Trophoblast cell (in vitro differentiated cells and primary cell): ENCODE results near the gene LRP1B.

ENCODE experiments used
- DNase-seq, 2 donors: peaks; one replicate each; pipeline ENCODE4 v3.0.0-alpha.2; 2016
- H2AFZ ChIP-seq: 2 replicates; pipeline ENCODE4 v1.6.1; 2013; ENCODE audit warnings: low read length, moderate library complexity, mild to moderate bottlenecking; ENCODE audit not compliant: insufficient read depth, poor library complexity
- H2AK5ac ChIP-seq: 2 replicates; pipeline ENCODE4 v1.6.1; 2013; ENCODE audit warnings: mild to moderate bottlenecking, low read length
- H2BK120ac ChIP-seq: 2 replicates; pipeline ENCODE4 v1.6.1; 2013; ENCODE audit warnings: low read length, mild to moderate bottlenecking, moderate library complexity; ENCODE audit not compliant: insufficient read depth, poor library complexity
- H2BK12ac ChIP-seq: 2 replicates; pipeline ENCODE4 v1.6.1; 2013; ENCODE audit warnings: mild to moderate bottlenecking, low read length, moderate library complexity
- H2BK5ac ChIP-seq: 2 replicates; pipeline ENCODE4 v1.6.1; 2013; ENCODE audit warnings: low read length, low read depth, moderate library complexity, mild to moderate bottlenecking; ENCODE audit not compliant: poor library complexity
- H3K14ac ChIP-seq: 2 replicates; pipeline ENCODE4 v1.6.1; 2013; ENCODE audit warnings: mild to moderate bottlenecking, low read length
- H3K18ac ChIP-seq: 2 replicates; pipeline ENCODE4 v1.6.1; 2013; ENCODE audit warnings: mild to moderate bottlenecking, low read length
- H3K23ac ChIP-seq: 2 replicates; pipeline ENCODE4 v1.6.1; 2013; ENCODE audit warnings: low read length
- H3K27ac ChIP-seq: 2 replicates; pipeline ENCODE4 v1.5.1; 2013; ENCODE audit warnings: low read depth, mild to moderate bottlenecking, inconsistent platforms, low read length, moderate library complexity
- H3K27me3 ChIP-seq: 2 replicates; pipeline ENCODE4 v1.6.1; 2013; ENCODE audit warnings: inconsistent platforms, mild to moderate bottlenecking, low read length, moderate library complexity; ENCODE audit not compliant: insufficient read depth
- H3K36me3 ChIP-seq, 2 experiments: 1 replicate in 1 of 2; 2 replicates in 1 of 2; pipeline ENCODE4 v1.6.1; 2013; ENCODE audit warnings: low read length in 2 of 2, mild to moderate bottlenecking in 2 of 2, moderate library complexity in 1 of 2; ENCODE audit not compliant: insufficient read depth in 2 of 2, control insufficient read depth in 1 of 2
- H3K4ac ChIP-seq: 2 replicates; pipeline ENCODE4 v1.6.1; 2013; ENCODE audit warnings: low read depth, mild to moderate bottlenecking, low read length, moderate library complexity
- H3K4me1 ChIP-seq, 2 experiments: 1 replicate in 1 of 2; 2 replicates in 1 of 2; pipeline ENCODE4 v1.6.1; 2013; ENCODE audit warnings: low read length in 2 of 2, mild to moderate bottlenecking in 2 of 2, moderate library complexity in 1 of 2; ENCODE audit not compliant: insufficient read depth in 2 of 2, control insufficient read depth in 1 of 2
- H3K4me2 ChIP-seq: 2 replicates; pipeline ENCODE4 v1.6.1; 2013; ENCODE audit warnings: inconsistent platforms, mild to moderate bottlenecking, low read length, moderate library complexity
- H3K4me3 ChIP-seq: 2 replicates; pipeline ENCODE4 v1.5.1; 2013; ENCODE audit warnings: mild to moderate bottlenecking, low read depth, low read length, inconsistent platforms
- H3K79me1 ChIP-seq: one replicate; pipeline ENCODE4 v1.6.1; 2013; ENCODE audit warnings: low read length
- H3K79me2 ChIP-seq: 2 replicates; pipeline ENCODE4 v1.6.1; 2013; ENCODE audit warnings: low read length, mild to moderate bottlenecking; ENCODE audit not compliant: control insufficient read depth, insufficient read depth, poor library complexity
- H3K9ac ChIP-seq: 2 replicates; pipeline ENCODE4 v1.6.1; 2013; ENCODE audit warnings: mild to moderate bottlenecking, low read length
- H3K9me3 ChIP-seq: 2 replicates; pipeline ENCODE4 v1.6.1; 2013; ENCODE audit warnings: low read depth, mild to moderate bottlenecking, control low read depth, inconsistent platforms, low read length; ENCODE audit not compliant: insufficient read depth
- H4K12ac ChIP-seq: 2 replicates; pipeline ENCODE4 v1.6.1; 2013; ENCODE audit warnings: low read depth, mild to moderate bottlenecking, low read length, moderate library complexity
- H4K8ac ChIP-seq: 2 replicates; pipeline ENCODE4 v1.6.1; 2013; ENCODE audit warnings: low read depth, mild to moderate bottlenecking, low read length, moderate library complexity
- H4K91ac ChIP-seq: one replicate; pipeline ENCODE4 v1.6.1; 2013; ENCODE audit warnings: low read depth, mild to moderate bottlenecking, low read length, moderate library complexity
- WGBS: extraction: QIAGEN DNeasy Blood & Tissue Kit; methylation state at CpG from one replicate; pipeline ENCODE4 v1.1.7; 2013; ENCODE audit warnings: missing lambda C conversion rate; ENCODE audit not compliant: insufficient read length, insufficient coverage; ENCODE audit errors: extremely low coverage; 5-methylcytosine and 5-hydroxymethylcytosine counted together

LRP1B gene

GRCh38 chr2:141201016-141201565 is 929.7 kb downstream of the LRP1B start:
- no CpG with 5 or more reads among the region's 6 CpGs for WGBS
- Histone ChIP-seq H3K9ac (no peak overlapping the region), H3K4ac (no peak overlapping the region)

GRCh38 chr2:141200191-141200590 is 930.6 kb downstream of the LRP1B start:
- Histone ChIP-seq H2BK12ac (no peak overlapping the region), H4K91ac (no peak overlapping the region)

More at GRCh38 chr2:141201016-141201565, 929.7 kb downstream of the LRP1B start:
- no peak overlapping the region for H3K27ac ChIP-seq
- H3K4me3 ChIP-seq: no peak overlapping the region
- H3K36me3 ChIP-seq: peaks cover 0 to 2% of the 10 kb centered on the region in 2 experiments
- DNase-seq: peak in 1 of 2 donors; percentile 45
- peaks cover 0 to 2% of the 10 kb centered on the region in 2 experiments for H3K4me1 ChIP-seq
- H2BK120ac ChIP-seq: no peak overlapping the region
- H3K18ac ChIP-seq: no peak overlapping the region
- no peaks in the 10 kb centered on the region for H3K79me1 ChIP-seq
- H4K12ac ChIP-seq: no peak overlapping the region
- no peak overlapping the region for H2AK5ac ChIP-seq
- H3K9me3 ChIP-seq: no peaks in the 10 kb centered on the region
- no peak overlapping the region for H2BK5ac ChIP-seq
- H3K27me3 ChIP-seq: no peaks in the 10 kb centered on the region
- no peak overlapping the region for H4K91ac ChIP-seq
- no peak overlapping the region for H2BK12ac ChIP-seq
- no peak overlapping the region for H3K23ac ChIP-seq
- no peak overlapping the region for H2AFZ ChIP-seq
- no peak overlapping the region for H3K4me2 ChIP-seq
- no peak overlapping the region for H4K8ac ChIP-seq
- H3K14ac ChIP-seq: no peak overlapping the region
- no peaks in the 10 kb centered on the region for H3K79me2 ChIP-seq

GRCh38 chr2:141199711-141200110 is 931.1 kb downstream of the LRP1B start:
- H4K12ac ChIP-seq: no peak overlapping the region
- DNase-seq: no peak
- no peak overlapping the region for H3K4ac ChIP-seq
- no peak overlapping the region for H3K23ac ChIP-seq
- H3K27me3 ChIP-seq: no peaks in the 10 kb centered on the region
- H3K9ac ChIP-seq: no peak overlapping the region
- no peak overlapping the region for H2AFZ ChIP-seq
- no peak overlapping the region for H3K4me3 ChIP-seq
- no peaks in the 10 kb centered on the region for H3K79me1 ChIP-seq
- peaks cover 0 to 2% of the 10 kb centered on the region in 2 experiments for H3K36me3 ChIP-seq
- no peak overlapping the region for H3K4me2 ChIP-seq
- H3K4me1 ChIP-seq: peaks cover 0 to 2% of the 10 kb centered on the region in 2 experiments
- H3K27ac ChIP-seq: no peak overlapping the region
- H4K91ac ChIP-seq: no peak overlapping the region
- H2BK5ac ChIP-seq: no peak overlapping the region
- H3K14ac ChIP-seq: no peak overlapping the region
- no peak overlapping the region for H2BK12ac ChIP-seq
- no peak overlapping the region for H2AK5ac ChIP-seq
- no peaks in the 10 kb centered on the region for H3K79me2 ChIP-seq
- no peak overlapping the region for H2BK120ac ChIP-seq
- no peak overlapping the region for H3K18ac ChIP-seq
- H4K8ac ChIP-seq: no peak overlapping the region
- H3K9me3 ChIP-seq: no peaks in the 10 kb centered on the region

More at GRCh38 chr2:141200191-141200590, 930.6 kb downstream of the LRP1B start:
- DNase-seq: peak in 1 of 2 donors; percentile 2
- Histone ChIP-seq H2BK120ac (no peak overlapping the region), H3K23ac (no peak overlapping the region), H3K27me3 (no peaks in the 10 kb centered on the region), H3K27ac (no peak overlapping the region), H3K18ac (no peak overlapping the region), H3K79me1 (no peaks in the 10 kb centered on the region), H2BK5ac (no peak overlapping the region), H3K9me3 (no peaks in the 10 kb centered on the region), H3K4ac (no peak overlapping the region), H3K4me2 (no peak overlapping the region), H4K8ac (no peak overlapping the region), H4K12ac (no peak overlapping the region), H2AK5ac (no peak overlapping the region), H3K36me3 (peaks cover 0 to 2% of the 10 kb centered on the region in 2 experiments), H3K4me3 (no peak overlapping the region), H2AFZ (no peak overlapping the region), H3K14ac (no peak overlapping the region), H3K4me1 (peaks cover 0 to 2% of the 10 kb centered on the region in 2 experiments), H3K9ac (no peak overlapping the region), H3K79me2 (no peaks in the 10 kb centered on the region)
- WGBS: no CpG with 5 or more reads among the region's 1 CpG

- Histone ChIP-seq H3K79me1 (no peaks in the 10 kb centered on the region), H3K18ac (no peak overlapping the region), H3K27me3 (no peaks in the 10 kb centered on the region), H2AFZ (no peak overlapping the region), H3K9ac (no peak overlapping the region), H3K79me2 (no peaks in the 10 kb centered on the region), H3K14ac (no peak overlapping the region), H3K9me3 (no peaks in the 10 kb centered on the region), H4K8ac (no peak overlapping the region), H3K4me1 (peaks cover 0 to under 1% of the 10 kb centered on the region in 2 experiments), H2BK120ac (no peak overlapping the region), H2AK5ac (no peak overlapping the region), H3K4me3 (no peak overlapping the region), H3K36me3 (no peaks in the 10 kb centered on the region), H3K4me2 (no peak overlapping the region), H2BK5ac (no peak overlapping the region), H4K12ac (no peak overlapping the region), H2BK12ac (no peak overlapping the region), H3K4ac (no peak overlapping the region), H4K91ac (no peak overlapping the region), H3K23ac (no peak overlapping the region), H3K27ac (no peak overlapping the region)
- no peak for DNase-seq
- WGBS: no CpG with 5 or more reads among the region's 1 CpG
Measured at GRCh38 chr2:141195087-141195486, 935.7 kb downstream of the LRP1B start.
